ENCODE measurements around the gene ANXA8L1. TPM values are rescaled to one million over a fixed set of nuclear protein-coding genes. Genes with fewer than 3 reads are reported as not detected.
"Not testable (repeated sequence)": the region's sequence is repeated elsewhere in the genome, so short reads cannot be mapped to it uniquely, and the experiment has no call there.

Gene ANXA8L1
- total RNA-seq, 4 donors from 2014 or later, result not detected

DNA sequence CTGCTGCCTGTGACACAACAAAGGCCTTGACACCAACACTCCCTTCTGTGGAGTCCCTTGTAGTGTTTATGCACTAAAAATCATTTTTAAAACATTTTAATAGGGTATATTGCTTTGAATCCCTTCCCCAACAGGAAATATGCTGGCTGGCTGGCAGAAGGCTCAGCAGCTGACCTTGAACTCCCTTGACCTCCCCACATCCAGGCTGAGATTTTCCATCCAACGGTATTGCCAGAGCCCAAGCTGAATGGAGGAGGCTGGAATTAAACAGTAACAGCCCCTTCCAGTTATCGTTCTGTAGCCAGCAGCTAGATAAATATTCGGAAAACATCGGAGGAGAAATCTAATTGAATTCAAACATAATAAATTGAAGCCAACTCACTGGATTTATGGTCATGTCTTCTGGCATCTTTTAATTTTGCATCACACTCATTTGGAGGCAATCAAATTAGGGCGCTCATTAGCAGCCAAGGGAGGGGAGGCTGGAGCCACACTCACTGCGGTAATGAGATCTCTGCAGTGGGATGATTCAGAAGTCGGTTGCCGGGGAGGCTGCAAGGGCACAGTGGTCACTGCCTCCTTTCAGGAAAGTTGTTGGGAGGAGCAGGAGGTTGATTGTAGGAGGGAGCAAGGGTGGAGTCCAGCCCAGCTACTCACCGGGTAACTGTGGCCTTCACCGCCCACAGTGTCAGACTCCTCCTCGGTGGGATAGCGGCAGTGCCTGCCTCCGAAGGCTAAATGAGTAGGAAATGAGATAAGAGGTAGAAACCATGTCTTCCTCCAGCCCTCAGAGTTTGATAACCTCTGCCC is 44.2 kb downstream of the ANXA8L1 start:
- H3K27me3 ChIP-seq; DNase-seq; H3K4me1 ChIP-seq; intact Hi-C loops (cut with DNase I); H3K4me3 ChIP-seq (replicated peaks in 1 of 3); H3K9me3 ChIP-seq; H3K36me3 ChIP-seq; H3K27ac ChIP-seq: not testable (repeated sequence)
- WGBS, 2 donors, result 59 to 77% methylated on average over 4 of the region's 13 CpGs

DNA sequence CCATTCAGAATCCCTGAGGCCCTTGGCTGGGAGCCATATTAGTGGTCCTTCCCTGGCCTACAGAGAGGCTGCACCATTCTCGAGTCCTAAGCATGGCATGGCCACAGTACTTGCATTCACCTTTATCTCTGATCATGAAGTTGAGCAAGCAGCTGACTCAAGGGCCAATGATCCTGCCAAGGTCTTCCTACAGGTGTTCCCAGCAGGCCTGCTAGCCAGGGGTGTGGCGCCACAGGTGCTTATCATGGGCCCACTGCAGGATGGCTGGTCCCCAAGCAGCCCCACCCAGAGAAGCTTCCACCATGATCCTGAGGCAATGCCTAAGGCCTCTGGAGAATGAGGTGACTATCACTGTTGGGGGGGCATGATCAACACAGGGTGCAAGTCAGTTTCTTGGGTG is 48.0 kb downstream of the ANXA8L1 start:
- H3K27ac ChIP-seq; H3K4me1 ChIP-seq; H3K27me3 ChIP-seq; H3K4me3 ChIP-seq (replicated peaks in 1 of 3); intact Hi-C loops (cut with DNase I); H3K9me3 ChIP-seq; H3K36me3 ChIP-seq; DNase-seq: not testable (repeated sequence)
- WGBS, 2 donors, result no CpG with 5 or more reads among the region's 2 CpGs

DNA sequence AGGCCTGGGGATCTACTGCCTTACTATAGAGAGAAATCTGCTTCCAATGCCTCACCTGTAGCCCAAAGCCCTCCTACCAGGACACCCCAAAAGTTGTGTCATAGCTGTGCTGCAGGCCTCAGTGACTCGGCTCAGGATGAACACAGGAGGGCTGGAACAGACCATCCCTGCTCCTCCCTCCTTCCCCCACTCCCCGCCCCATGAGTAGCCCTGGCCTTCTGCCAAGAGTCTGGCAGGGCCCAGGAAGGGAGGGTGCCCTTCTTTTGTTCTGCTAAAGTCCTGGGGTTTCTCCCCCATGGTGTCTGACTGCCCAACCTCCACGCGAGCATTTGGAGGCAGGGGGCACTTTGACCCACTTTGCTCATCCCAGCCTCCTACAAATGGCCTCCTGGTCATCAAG is 65.4 kb downstream of the ANXA8L1 start:
- H3K27ac ChIP-seq; H3K27me3 ChIP-seq; H3K36me3 ChIP-seq; H3K4me3 ChIP-seq (replicated peaks in 1 of 3); H3K9me3 ChIP-seq; intact Hi-C loops (cut with DNase I): not testable (repeated sequence)
- peak; percentile 57 to 65 for DNase-seq
- peaks cover 7 to 14% of the 10 kb centered on the region in 2 donors for H3K4me1 ChIP-seq
- WGBS, 2 donors, result no CpG with 5 or more reads among the region's 4 CpGs

Other genes with a start within 250 kb of the ANXA8L1 start
- gene ANTXRL, start 88.8 kb upstream of the ANXA8L1 start, total RNA-seq, result not detected
- not detected for gene NPY4R, start 90.2 kb downstream of the ANXA8L1 start, total RNA-seq
- gene GPRIN2, start 180.9 kb downstream of the ANXA8L1 start, total RNA-seq, result 10 to 100 TPM in 2 of 4 donors, 1 to 10 TPM in 2; 9.1 to 14.7 (median 10.6) TPM
- 1 to 10 TPM; 1.9 to 5.0 (median 3.1) TPM for gene SYT15, start 203.4 kb downstream of the ANXA8L1 start, total RNA-seq

All from thyroid gland (tissue), 4 donors.